Fibroblast of the aortic adventitia (primary cell): Measurements from ENCODE around the gene GRIK1. TPM values are rescaled to one million over a fixed set of nuclear protein-coding genes. Genes with fewer than 3 reads are reported as not detected.

Experiments used
- DNase-seq: peaks from one replicate; pipeline ENCODE4 v3.0.0-alpha.2; 2010; ENCODE audit warnings: low read depth
- H3K4me3 ChIP-seq: 2 replicates; pipeline ENCODE4 v1.5.1; 2011; ENCODE audit warnings: low read depth, mild to moderate bottlenecking, control low read depth, low read length, moderate library complexity
- CTCF ChIP-seq: IDR thresholded peaks from 2 replicates; pipeline ENCODE4 v1.5.1; 2011; ENCODE audit warnings: mild to moderate bottlenecking, low read length, control low read depth, inconsistent platforms; ENCODE audit not compliant: insufficient read depth
- total RNA-seq: library from RNA; depleted of rRNA; stranded (reverse); fragments of >200 nt; gene quantifications from 2 replicates; pipeline ENCODE4 v1.2.3, GENCODE V29; 2012; ENCODE audit warnings: low replicate concordance

GRIK1 gene
- total RNA-seq, 1 donor, result 0.81 TPM

- DNase-seq, result peak; percentile 17
- H3K4me3 ChIP-seq, result no peak overlapping the region
- no peak for TF ChIP-seq CTCF
Observed at GRCh38 chr21:29490016-29490415, 449.8 kb downstream of the GRIK1 start.

- no peak overlapping the region for H3K4me3 ChIP-seq
- no peak for TF ChIP-seq CTCF
- no peak for DNase-seq
Observed at GRCh38 chr21:29487154-29487553, 452.6 kb downstream of the GRIK1 start.

Other genes starting within 250 kb of the GRIK1 start
- gene CLDN17, start 226.8 kb upstream of the GRIK1 start, total RNA-seq, result 0.49 TPM in 1 of 2 replicates, not detected in the other